ENCODE measurements around the gene C2CD4C. TPM values are rescaled to one million over a fixed set of nuclear protein-coding genes. Genes with fewer than 3 reads are reported as not detected.

Gene C2CD4C
- total RNA-seq, 2 donors from 2014 or later: not detected

GRCh38 chr19:406971-407510 lies 1.9 kb downstream of the C2CD4C start:
- H3K27ac Mint-ChIP-seq: no peak overlapping the region
- no peaks in the 10 kb centered on the region for H3K9me3 ChIP-seq (ENCODE audit: control insufficient read depth, low read length, poor library complexity, severe bottlenecking)
- DNase-seq (no peak), ATAC-seq (no peak)
- H3K4me1 Mint-ChIP-seq: peaks cover 6% of the 10 kb centered on the region
- H3K4me3 Mint-ChIP-seq: no peak overlapping the region
- peaks cover 23% of the 10 kb centered on the region for H3K27me3 Mint-ChIP-seq
- peaks cover 2% of the 10 kb centered on the region for H3K36me3 Mint-ChIP-seq (ENCODE audit: low read depth)

GRCh38 chr19:406135-406781 lies 2.7 kb downstream of the C2CD4C start:
- ATAC-seq: no peak
- peaks cover 23% of the 10 kb centered on the region for H3K27me3 Mint-ChIP-seq
- no peak overlapping the region for H3K4me3 Mint-ChIP-seq
- DNase-seq: no peak
- peaks cover 2% of the 10 kb centered on the region for H3K36me3 Mint-ChIP-seq (ENCODE audit: low read depth)
- peaks cover 6% of the 10 kb centered on the region for H3K4me1 Mint-ChIP-seq
- H3K27ac Mint-ChIP-seq: no peak overlapping the region
- no peaks in the 10 kb centered on the region for H3K9me3 ChIP-seq (ENCODE audit: control insufficient read depth, low read length, poor library complexity, severe bottlenecking)

GRCh38 chr19:405121-405965 lies 3.6 kb downstream of the C2CD4C start:
- Mint-ChIP-seq H3K4me3 (no peak overlapping the region), H3K4me1 (peaks cover 6% of the 10 kb centered on the region), H3K27me3 (peaks cover 23% of the 10 kb centered on the region), H3K27ac (no peak overlapping the region), H3K36me3 (ENCODE audit: low read depth) (peaks cover 2% of the 10 kb centered on the region)
- ATAC-seq: no peak
- DNase-seq: no peak
- H3K9me3 ChIP-seq (ENCODE audit: control insufficient read depth, low read length, poor library complexity, severe bottlenecking): no peaks in the 10 kb centered on the region

GRCh38 chr19:403221-404027 lies 5.5 kb downstream of the C2CD4C start:
- Mint-ChIP-seq H3K27me3 (peaks cover 17% of the 10 kb centered on the region), H3K4me1 (no peaks in the 10 kb centered on the region), H3K27ac (no peak overlapping the region), H3K36me3 (ENCODE audit: low read depth) (no peaks in the 10 kb centered on the region), H3K4me3 (no peak overlapping the region)
- ATAC-seq (no peak), DNase-seq (peak in 1 of 3 donors; percentile 8)
- no peaks in the 10 kb centered on the region for H3K9me3 ChIP-seq (ENCODE audit: control insufficient read depth, low read length, poor library complexity, severe bottlenecking)

- ATAC-seq (no peak), DNase-seq (no peak)
- Mint-ChIP-seq H3K36me3 (ENCODE audit: low read depth) (no peaks in the 10 kb centered on the region), H3K4me1 (no peaks in the 10 kb centered on the region), H3K27ac (no peak overlapping the region), H3K4me3 (no peak overlapping the region), H3K27me3 (peaks cover 17% of the 10 kb centered on the region)
- H3K9me3 ChIP-seq (ENCODE audit: control insufficient read depth, low read length, poor library complexity, severe bottlenecking): no peaks in the 10 kb centered on the region
These were observed 6.2 kb downstream of the C2CD4C start for GRCh38 chr19:402786-403185.

- H3K4me3 Mint-ChIP-seq: no peak overlapping the region
- DNase-seq (peak in 1 of 3 donors; percentile 5), ATAC-seq (no peak)
- no peaks in the 10 kb centered on the region for H3K9me3 ChIP-seq (ENCODE audit: control insufficient read depth, low read length, poor library complexity, severe bottlenecking)
- no peak overlapping the region for H3K27ac Mint-ChIP-seq
- H3K27me3 Mint-ChIP-seq: peaks cover 17% of the 10 kb centered on the region
- H3K36me3 Mint-ChIP-seq (ENCODE audit: low read depth): peaks cover 2% of the 10 kb centered on the region
- H3K4me1 Mint-ChIP-seq: no peaks in the 10 kb centered on the region
These were observed 7.0 kb downstream of the C2CD4C start for GRCh38 chr19:401866-402511.

GRCh38 chr19:400976-401865 lies 7.7 kb downstream of the C2CD4C start:
- Mint-ChIP-seq H3K4me3 (no peak overlapping the region), H3K36me3 (ENCODE audit: low read depth) (peaks cover 2% of the 10 kb centered on the region), H3K27me3 (peaks cover 17% of the 10 kb centered on the region), H3K4me1 (no peaks in the 10 kb centered on the region), H3K27ac (no peak overlapping the region)
- peak in 1 of 3 donors; percentile 8 for DNase-seq
- H3K9me3 ChIP-seq (ENCODE audit: control insufficient read depth, low read length, poor library complexity, severe bottlenecking): no peaks in the 10 kb centered on the region
- ATAC-seq: no peak

- DNase-seq (no peak), ATAC-seq (no peak)
- H3K4me1 Mint-ChIP-seq: no peaks in the 10 kb centered on the region
- peaks cover 10% of the 10 kb centered on the region for H3K27me3 Mint-ChIP-seq
- no peak overlapping the region for H3K4me3 Mint-ChIP-seq
- peaks cover 2% of the 10 kb centered on the region for H3K36me3 Mint-ChIP-seq (ENCODE audit: low read depth)
- no peaks in the 10 kb centered on the region for H3K9me3 ChIP-seq (ENCODE audit: control insufficient read depth, low read length, poor library complexity, severe bottlenecking)
- no peak overlapping the region for H3K27ac Mint-ChIP-seq
These were observed 9.6 kb downstream of the C2CD4C start for GRCh38 chr19:399370-399769.

GRCh38 chr19:398719-399118 lies 10.2 kb downstream of the C2CD4C start:
- H3K4me3 Mint-ChIP-seq: no peak overlapping the region
- no peaks in the 10 kb centered on the region for H3K4me1 Mint-ChIP-seq
- DNase-seq (no peak), ATAC-seq (no peak)
- peaks cover 10% of the 10 kb centered on the region for H3K27me3 Mint-ChIP-seq
- H3K9me3 ChIP-seq (ENCODE audit: control insufficient read depth, low read length, poor library complexity, severe bottlenecking): no peaks in the 10 kb centered on the region
- H3K27ac Mint-ChIP-seq: no peak overlapping the region
- peaks cover 2% of the 10 kb centered on the region for H3K36me3 Mint-ChIP-seq (ENCODE audit: low read depth)

GRCh38 chr19:397941-398706 lies 10.8 kb downstream of the C2CD4C start:
- no peak overlapping the region for H3K4me3 Mint-ChIP-seq

GRCh38 chr19:397321-397720 lies 11.6 kb downstream of the C2CD4C start:
- Mint-ChIP-seq H3K27ac (no peak overlapping the region), H3K27me3 (no peaks in the 10 kb centered on the region), H3K4me1 (no peaks in the 10 kb centered on the region), H3K36me3 (ENCODE audit: low read depth) (peaks cover 2% of the 10 kb centered on the region), H3K4me3 (peak overlapping the region; percentile 42)
- no peak for DNase-seq
- no peaks in the 10 kb centered on the region for H3K9me3 ChIP-seq (ENCODE audit: control insufficient read depth, low read length, poor library complexity, severe bottlenecking)
- no peak for ATAC-seq

More at GRCh38 chr19:397941-398706, 10.8 kb downstream of the C2CD4C start:
- H3K9me3 ChIP-seq (ENCODE audit: control insufficient read depth, low read length, poor library complexity, severe bottlenecking): no peaks in the 10 kb centered on the region
- no peak for DNase-seq
- peaks cover 2% of the 10 kb centered on the region for H3K36me3 Mint-ChIP-seq (ENCODE audit: low read depth)
- no peaks in the 10 kb centered on the region for H3K4me1 Mint-ChIP-seq
- peaks cover 4% of the 10 kb centered on the region for H3K27me3 Mint-ChIP-seq
- no peak for ATAC-seq
- no peak overlapping the region for H3K27ac Mint-ChIP-seq
